HG03378 (cell line): ENCODE data around the gene IMP4.

Experiments used
- ATAC-seq: cut with Tn5 transposase; IDR thresholded peaks from one replicate; pipeline ENCODE4 v1.9.1; 2021; ENCODE audit warnings: mild to moderate bottlenecking, moderate library complexity; ENCODE audit not compliant: unreplicated experiment

IMP4 gene

GRCh38 chr2:130375291-130376266 is 32.9 kb downstream of the IMP4 start:
- ATAC-seq, result no peak

- ATAC-seq, result peak; percentile 65
These were observed 34.0 kb downstream of the IMP4 start for GRCh38 chr2:130376433-130377293.

- ATAC-seq, result no peak
These were observed 34.8 kb downstream of the IMP4 start for GRCh38 chr2:130377491-130377890.

- no peak for ATAC-seq
These were observed 35.7 kb downstream of the IMP4 start for GRCh38 chr2:130378206-130378897.

- ATAC-seq, result no peak
These were observed 36.2 kb downstream of the IMP4 start for GRCh38 chr2:130378898-130379214.

- ATAC-seq, result no peak
These were observed 37.6 kb downstream of the IMP4 start for GRCh38 chr2:130380096-130380934.

- no peak for ATAC-seq
These were observed 38.4 kb downstream of the IMP4 start for GRCh38 chr2:130381145-130381544.

- peak; percentile 41 for ATAC-seq
These were observed 38.9 kb downstream of the IMP4 start for GRCh38 chr2:130381619-130382018.

GRCh38 chr2:130382313-130382917 is 39.7 kb downstream of the IMP4 start:
- ATAC-seq, result no peak

GRCh38 chr2:130385709-130386108 is 43.0 kb downstream of the IMP4 start:
- ATAC-seq, result peak; percentile 54

GRCh38 chr2:130387071-130387400 is 44.3 kb downstream of the IMP4 start:
- no peak for ATAC-seq

GRCh38 chr2:130387804-130388203 is 45.1 kb downstream of the IMP4 start:
- no peak for ATAC-seq

- ATAC-seq, result no peak
These were observed 45.7 kb downstream of the IMP4 start for GRCh38 chr2:130388221-130388907.

- no peak for ATAC-seq
These were observed 46.7 kb downstream of the IMP4 start for GRCh38 chr2:130389358-130389757.

GRCh38 chr2:130389783-130390182 is 47.1 kb downstream of the IMP4 start:
- ATAC-seq, result no peak

GRCh38 chr2:130390460-130391057 is 47.9 kb downstream of the IMP4 start:
- ATAC-seq, result no peak

GRCh38 chr2:130391058-130391871 is 48.6 kb downstream of the IMP4 start:
- ATAC-seq, result peak; percentile 91
